GM19240 (cell line): ENCODE data around the gene PRDM15.

Experiments
- DNase-seq: peaks from one replicate; pipeline ENCODE4 v3.0.0; 2011; ENCODE audit warnings: low spot score; ENCODE audit not compliant: insufficient read length

Gene PRDM15

GRCh38 chr21:41749286-41749685 is 129.9 kb downstream of the PRDM15 start:
- no peak for DNase-seq
